HG02623 (cell line): ENCODE measurements around the gene GATAD2A.
"Not testable (repeated sequence)": the region's sequence is repeated elsewhere in the genome, so short reads cannot be mapped to it uniquely, and the experiment has no call there.

Experiments used
- ATAC-seq: cut with Tn5 transposase; IDR thresholded peaks from one replicate; pipeline ENCODE4 v1.9.1; 2021; ENCODE audit warnings: moderate library complexity; ENCODE audit not compliant: unreplicated experiment

GATAD2A gene

GRCh38 chr19:19445288-19445687, 39.8 kb downstream of the GATAD2A start:
- ATAC-seq, result no peak

GRCh38 chr19:19445911-19446361, 40.5 kb downstream of the GATAD2A start:
- ATAC-seq, result peak; percentile 55

GRCh38 chr19:19446655-19447437, 41.4 kb downstream of the GATAD2A start:
- ATAC-seq, result no peak

GRCh38 chr19:19447536-19448237, 42.2 kb downstream of the GATAD2A start:
- ATAC-seq, result no peak

GRCh38 chr19:19448238-19448544, 42.7 kb downstream of the GATAD2A start:
- no peak for ATAC-seq

- ATAC-seq, result no peak
Observed at GRCh38 chr19:19451429-19452242, 46.2 kb downstream of the GATAD2A start.

- ATAC-seq, result no peak
Observed at GRCh38 chr19:19452243-19453124, 47.0 kb downstream of the GATAD2A start.

DNA sequence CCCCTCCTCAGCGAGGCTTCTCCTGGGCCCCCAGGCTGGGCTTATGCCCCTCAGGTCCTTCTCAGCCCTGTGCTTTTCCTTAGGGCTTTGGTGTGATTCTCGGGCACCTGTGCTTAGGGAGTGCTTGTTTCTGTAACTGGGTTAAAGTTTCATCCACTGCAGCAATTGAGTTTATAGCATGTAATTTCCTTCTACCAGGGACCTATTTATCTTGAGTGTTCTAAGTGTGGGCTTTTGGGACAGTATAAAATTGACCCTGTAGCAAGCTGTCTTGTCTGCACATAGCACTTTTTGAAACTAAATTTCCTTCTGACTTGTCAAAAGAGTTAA, 47.6 kb downstream of the GATAD2A start:
- ATAC-seq, result no peak

DNA sequence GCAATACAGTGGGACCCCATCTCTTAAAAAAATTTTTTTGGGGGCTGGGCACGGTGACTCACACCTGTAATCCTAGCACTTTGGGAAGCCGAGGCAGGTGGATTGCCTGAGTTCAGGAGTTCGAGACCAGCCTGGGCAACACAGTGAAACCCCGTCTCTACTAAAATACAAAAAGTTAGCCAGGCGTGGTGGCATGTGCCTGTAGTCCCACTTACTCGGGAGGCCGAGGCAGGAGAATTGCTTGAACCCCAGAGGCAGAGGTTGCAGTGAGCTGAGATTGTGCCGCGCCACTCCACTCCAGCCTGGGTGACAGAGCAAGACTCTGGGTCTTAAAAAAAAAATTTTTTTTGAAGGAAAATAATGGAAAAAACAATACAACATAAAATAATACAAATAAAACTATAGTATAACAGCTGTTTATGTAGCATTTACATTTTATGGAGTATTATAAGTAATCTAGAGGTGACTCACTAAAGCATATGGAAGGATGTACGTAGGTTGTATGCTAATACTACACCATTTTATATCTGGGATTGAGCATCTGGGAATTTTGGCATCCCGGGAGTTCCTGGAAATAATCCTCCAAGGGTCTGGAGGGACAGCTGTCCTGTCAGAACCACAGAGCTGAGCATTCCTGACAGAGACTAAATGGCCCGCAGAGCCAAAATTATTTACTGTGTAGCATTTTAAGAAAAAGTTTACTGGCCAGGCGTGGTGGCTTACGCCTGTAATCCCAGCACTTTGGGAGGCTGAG, 49.9 kb downstream of the GATAD2A start:
- ATAC-seq, result not testable (repeated sequence)

- ATAC-seq, result no peak
Observed at GRCh38 chr19:19457671-19458070, 52.2 kb downstream of the GATAD2A start.

DNA sequence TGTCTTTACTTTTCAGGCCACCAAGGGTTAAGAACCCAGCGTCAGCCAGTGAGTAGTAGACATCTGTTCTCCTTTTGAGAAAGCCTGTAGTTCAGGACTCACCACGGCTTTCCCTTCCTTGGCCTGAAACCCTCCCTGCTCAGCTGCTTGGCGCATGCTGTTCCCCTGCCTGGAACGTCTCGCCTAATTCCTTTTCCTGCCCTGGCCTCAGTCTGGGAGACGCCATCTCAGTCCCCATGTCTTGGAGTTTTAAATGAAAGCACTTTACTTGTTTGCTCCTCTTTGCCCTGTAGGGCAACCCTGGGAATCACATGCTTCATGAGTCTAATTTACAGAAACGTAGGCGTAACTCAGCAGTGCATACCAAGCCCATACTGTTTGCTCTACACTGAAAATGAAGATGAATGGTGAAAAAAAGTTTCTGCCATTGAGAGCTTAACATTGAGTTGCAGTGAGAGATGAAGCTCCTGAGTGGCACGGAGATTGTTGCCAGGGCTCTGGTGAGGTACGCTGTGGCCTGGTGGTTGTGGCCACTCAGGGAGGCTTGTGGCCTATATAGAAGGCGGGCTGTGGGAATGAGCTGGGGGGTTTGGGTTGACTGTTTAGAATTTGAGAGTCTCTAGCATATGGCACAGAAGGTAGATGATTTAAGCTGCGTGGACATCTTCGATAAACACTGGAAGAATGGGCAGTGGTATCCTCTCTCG, 52.8 kb downstream of the GATAD2A start:
- no peak for ATAC-seq

- no peak for ATAC-seq
Observed at GRCh38 chr19:19459073-19459472, 53.6 kb downstream of the GATAD2A start.

DNA sequence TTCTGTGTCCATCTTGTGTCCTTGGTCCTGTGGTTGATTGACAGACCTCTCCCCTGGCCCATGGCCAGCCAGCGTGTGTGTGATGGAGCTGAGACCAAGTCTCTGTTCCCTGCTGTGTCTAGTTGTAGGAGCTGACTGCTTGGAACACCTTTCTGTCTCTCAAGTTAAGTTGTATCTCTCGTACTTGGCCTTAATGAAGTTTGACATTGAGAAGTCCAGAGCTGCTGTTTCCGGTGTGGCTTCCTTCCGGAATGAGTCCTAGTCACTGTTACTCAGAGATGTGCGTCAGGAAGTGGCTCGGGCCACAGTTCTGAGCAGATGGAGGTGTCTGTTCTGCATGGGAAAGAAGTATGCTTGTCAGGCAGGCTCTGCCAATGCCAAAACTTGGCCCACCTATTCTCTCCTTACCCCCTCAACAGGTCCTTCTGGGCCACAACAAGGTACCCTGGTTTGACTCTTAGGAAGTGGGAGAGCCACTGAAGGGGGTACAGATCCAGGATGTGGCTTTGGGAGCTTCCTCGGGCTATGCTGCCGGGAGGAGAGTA, 54.3 kb downstream of the GATAD2A start:
- peak; percentile 49 for ATAC-seq

GRCh38 chr19:19460258-19460731, 54.8 kb downstream of the GATAD2A start:
- no peak for ATAC-seq

DNA sequence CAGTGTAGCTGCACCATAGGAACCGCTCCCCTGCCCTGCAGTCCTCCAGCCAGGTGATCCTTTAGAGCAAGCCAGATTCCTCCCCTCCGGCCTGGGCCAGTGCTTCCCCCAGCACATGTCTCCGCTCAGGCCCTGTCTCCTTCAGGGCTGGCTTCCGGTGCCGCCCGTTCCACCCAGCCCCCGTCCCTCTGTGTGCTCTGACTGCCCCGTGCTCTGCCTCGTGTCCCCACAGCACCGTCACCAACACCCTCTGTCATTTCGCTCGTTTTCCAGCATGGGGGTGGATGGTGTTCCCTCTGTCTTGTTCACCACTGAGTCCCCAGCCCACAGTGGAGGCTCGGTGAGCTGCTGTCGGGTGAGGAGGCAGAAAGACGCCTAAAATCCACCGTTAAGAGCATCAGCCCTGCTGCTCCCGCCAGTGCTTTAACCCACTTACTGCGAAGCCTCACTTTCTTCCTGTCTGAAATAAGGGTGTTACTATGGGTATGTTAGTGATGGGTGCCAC, 55.3 kb downstream of the GATAD2A start:
- no peak for ATAC-seq

- no peak for ATAC-seq
Observed at GRCh38 chr19:19461306-19461670, 55.8 kb downstream of the GATAD2A start.

- no peak for ATAC-seq
Observed at GRCh38 chr19:19461671-19462622, 56.5 kb downstream of the GATAD2A start.
